ENCODE measurements around the gene C14orf180.

Gene C14orf180

GRCh38 chr14:104595911-104596450 lies 16.4 kb downstream of the C14orf180 start:
- no peak for DNase-seq

- no peak for DNase-seq
Measured at GRCh38 chr14:104596451-104596918, 16.9 kb downstream of the C14orf180 start.

- no peak for DNase-seq
Measured at GRCh38 chr14:104596927-104597351, 17.4 kb downstream of the C14orf180 start.

GRCh38 chr14:104597576-104597975 lies 18.0 kb downstream of the C14orf180 start:
- DNase-seq, result no peak

GRCh38 chr14:104598039-104598909 lies 18.7 kb downstream of the C14orf180 start:
- no peak for DNase-seq

GRCh38 chr14:104598910-104599273 lies 19.3 kb downstream of the C14orf180 start:
- DNase-seq, result no peak

- no peak for DNase-seq
Measured at GRCh38 chr14:104599446-104599845, 19.9 kb downstream of the C14orf180 start.

GRCh38 chr14:104600141-104600643 lies 20.6 kb downstream of the C14orf180 start:
- DNase-seq, result no peak

GRCh38 chr14:104600805-104601204 lies 21.2 kb downstream of the C14orf180 start:
- DNase-seq, result no peak

GRCh38 chr14:104601786-104602185 lies 22.2 kb downstream of the C14orf180 start:
- no peak for DNase-seq

GRCh38 chr14:104602315-104602932 lies 22.9 kb downstream of the C14orf180 start:
- DNase-seq, result no peak

GRCh38 chr14:104602933-104603325 lies 23.4 kb downstream of the C14orf180 start:
- DNase-seq, result no peak

- peak; percentile 53 for DNase-seq
Measured at GRCh38 chr14:104603711-104604401, 24.3 kb downstream of the C14orf180 start.

- DNase-seq, result no peak
Measured at GRCh38 chr14:104604458-104605449, 25.2 kb downstream of the C14orf180 start, which contains the start of gene TMEM179. Gene TMEM179 (minus strand): TSS chr14:104604772. CDS start chr14:104604741, 31 bp downstream.

GRCh38 chr14:104609666-104610065 lies 30.1 kb downstream of the C14orf180 start:
- no peak for DNase-seq

- no peak for DNase-seq
Measured at GRCh38 chr14:104610749-104611310, 31.3 kb downstream of the C14orf180 start.

- DNase-seq, result no peak
Measured at GRCh38 chr14:104611881-104612280, 32.3 kb downstream of the C14orf180 start.

- no peak for DNase-seq
Measured at GRCh38 chr14:104614126-104614812, 34.7 kb downstream of the C14orf180 start.

- no peak for DNase-seq
Measured at GRCh38 chr14:104624939-104625338, 45.4 kb downstream of the C14orf180 start.

GRCh38 chr14:104632781-104633180 lies 53.2 kb downstream of the C14orf180 start:
- DNase-seq, result no peak
